H1 (cell line): ENCODE data around the gene TBX21.

Experiments used
- CREB1 ChIP-seq: IDR thresholded peaks from 2 replicates; pipeline ENCODE4 v1.6.1; 2012; ENCODE audit warnings: inconsistent platforms
- JUND ChIP-seq: IDR thresholded peaks from 2 replicates; pipeline ENCODE4 v1.6.1; 2011; ENCODE audit warnings: mild to moderate bottlenecking, improper control_type of control experiment, low read length
- POLR2A ChIP-seq, 2 experiments: IDR thresholded peaks; 1 replicate in 1 of 2; 2 replicates in 1 of 2; pipeline ENCODE4 v1.6.1; 2011; ENCODE audit warnings: low read depth in 2 of 2, low read length in 2 of 2, mild to moderate bottlenecking in 2 of 2; ENCODE audit errors: control extremely low read depth in 1 of 2
- SP2 ChIP-seq: IDR thresholded peaks from 2 replicates; pipeline ENCODE4 v1.6.1; 2012; ENCODE audit warnings: mild to moderate bottlenecking, low read length, inconsistent platforms
- SP4 ChIP-seq: IDR thresholded peaks from 2 replicates; pipeline ENCODE4 v1.6.1; 2012; ENCODE audit warnings: low read length, inconsistent platforms
- SUZ12 ChIP-seq: fragments of 200-600 bp; sonication (generic); IDR thresholded peaks from 2 replicates; pipeline ENCODE4 v1.6.1; 2012; ENCODE audit warnings: mild to moderate bottlenecking, inconsistent platforms, low read length, moderate library complexity, mixed read lengths
- TCF12 ChIP-seq: IDR thresholded peaks from 2 replicates; pipeline ENCODE4 v1.6.1; 2011; ENCODE audit warnings: low read depth, mild to moderate bottlenecking, low read length
- TEAD4 ChIP-seq: IDR thresholded peaks from 2 replicates; pipeline ENCODE4 v1.6.1; 2012; ENCODE audit warnings: low read depth, low read length, inconsistent platforms, mixed read lengths
- YY1 ChIP-seq: IDR thresholded peaks from 2 replicates; pipeline ENCODE4 v1.6.1; 2011; ENCODE audit warnings: low read depth, mild to moderate bottlenecking, low read length
- ZNF274 ChIP-seq: IDR thresholded peaks from 2 replicates; pipeline ENCODE4 v1.7.0; 2012; ENCODE audit warnings: low read length, borderline replicate concordance; ENCODE audit errors: extremely low read depth
- TF ChIP-seq, protein P1 (sequence below), 3 experiments: IDR thresholded peaks; 1 replicate in 2 of 3; 2 replicates in 1 of 3; pipeline versions ENCODE4 v1.5.1 to v1.6.1; 2011; ENCODE audit warnings: low read length in 3 of 3, mild to moderate bottlenecking in 3 of 3, inconsistent platforms in 2 of 3, low read depth in 1 of 3, moderate library complexity in 1 of 3; ENCODE audit not compliant: insufficient read depth in 1 of 3; ENCODE audit errors: control extremely low read depth in 1 of 3

DNA sequence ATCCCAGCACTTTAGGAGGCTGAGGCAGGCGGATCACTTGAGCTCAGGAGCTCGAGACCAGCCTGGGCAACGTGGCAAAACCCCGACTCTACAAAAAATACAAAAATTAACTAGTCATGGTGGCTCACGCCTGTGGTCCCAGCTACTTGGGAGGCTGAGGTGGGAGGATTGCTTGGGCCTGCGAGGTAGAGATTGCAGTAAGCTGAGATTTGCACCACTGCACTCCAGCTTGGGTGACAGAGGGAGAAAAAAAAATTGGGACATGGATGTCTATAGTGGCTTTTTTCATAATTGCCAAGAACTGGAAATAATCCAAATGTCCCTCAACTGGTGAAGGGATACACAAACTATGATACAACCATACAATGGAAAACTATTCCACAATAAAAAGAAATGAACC lies 59.9 kb downstream of the TBX21 start:
- TF ChIP-seq JUND, result no peak
- TF ChIP-seq, protein P1, sequence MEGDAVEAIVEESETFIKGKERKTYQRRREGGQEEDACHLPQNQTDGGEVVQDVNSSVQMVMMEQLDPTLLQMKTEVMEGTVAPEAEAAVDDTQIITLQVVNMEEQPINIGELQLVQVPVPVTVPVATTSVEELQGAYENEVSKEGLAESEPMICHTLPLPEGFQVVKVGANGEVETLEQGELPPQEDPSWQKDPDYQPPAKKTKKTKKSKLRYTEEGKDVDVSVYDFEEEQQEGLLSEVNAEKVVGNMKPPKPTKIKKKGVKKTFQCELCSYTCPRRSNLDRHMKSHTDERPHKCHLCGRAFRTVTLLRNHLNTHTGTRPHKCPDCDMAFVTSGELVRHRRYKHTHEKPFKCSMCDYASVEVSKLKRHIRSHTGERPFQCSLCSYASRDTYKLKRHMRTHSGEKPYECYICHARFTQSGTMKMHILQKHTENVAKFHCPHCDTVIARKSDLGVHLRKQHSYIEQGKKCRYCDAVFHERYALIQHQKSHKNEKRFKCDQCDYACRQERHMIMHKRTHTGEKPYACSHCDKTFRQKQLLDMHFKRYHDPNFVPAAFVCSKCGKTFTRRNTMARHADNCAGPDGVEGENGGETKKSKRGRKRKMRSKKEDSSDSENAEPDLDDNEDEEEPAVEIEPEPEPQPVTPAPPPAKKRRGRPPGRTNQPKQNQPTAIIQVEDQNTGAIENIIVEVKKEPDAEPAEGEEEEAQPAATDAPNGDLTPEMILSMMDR (IDR thresholded peaks at IDR 0.05; ENCODE audit: control extremely low read depth in 1 of 3, insufficient read depth in 1 of 3, low read depth in 1 of 3, low read length in 3 of 3), result no peak
- no peak for TF ChIP-seq TCF12
- no peak for TF ChIP-seq CREB1
- TF ChIP-seq SUZ12, result no peak
- no peak for TF ChIP-seq SP4
- no peak for TF ChIP-seq ZNF274
- no peak for TF ChIP-seq YY1
- no peak for TF ChIP-seq SP2
- no peak for TF ChIP-seq TEAD4
- TF ChIP-seq POLR2A (IDR thresholded peaks at IDR 0.05; ENCODE audit: control extremely low read depth in 1 of 2, low read depth in 2 of 2, low read length in 2 of 2), result no peak
